Measurements from ENCODE around the gene MYO1E. TPM values are rescaled to one million over a fixed set of nuclear protein-coding genes. Genes with fewer than 3 reads are reported as not detected.

The MYO1E gene
- total RNA-seq, 2 experiments from 2014 or later = 20.3 to 22.7 TPM

- Mint-ChIP-seq H3K4me1 (ENCODE audit: low read depth) (no peaks in the 10 kb centered on the region), H3K27ac (no peak overlapping the region), H3K9me3 (no peaks in the 10 kb centered on the region), H3K27me3 (peaks cover 5% of the 10 kb centered on the region), H3K4me3 (no peak overlapping the region), H3K36me3 (ENCODE audit: low read depth) (no peaks in the 10 kb centered on the region)
- ATAC-seq = no peak
- intact Hi-C loops (cut with micrococcal nuclease) = no loop called here
- no peak for DNase-seq
- TF ChIP-seq, protein P1, sequence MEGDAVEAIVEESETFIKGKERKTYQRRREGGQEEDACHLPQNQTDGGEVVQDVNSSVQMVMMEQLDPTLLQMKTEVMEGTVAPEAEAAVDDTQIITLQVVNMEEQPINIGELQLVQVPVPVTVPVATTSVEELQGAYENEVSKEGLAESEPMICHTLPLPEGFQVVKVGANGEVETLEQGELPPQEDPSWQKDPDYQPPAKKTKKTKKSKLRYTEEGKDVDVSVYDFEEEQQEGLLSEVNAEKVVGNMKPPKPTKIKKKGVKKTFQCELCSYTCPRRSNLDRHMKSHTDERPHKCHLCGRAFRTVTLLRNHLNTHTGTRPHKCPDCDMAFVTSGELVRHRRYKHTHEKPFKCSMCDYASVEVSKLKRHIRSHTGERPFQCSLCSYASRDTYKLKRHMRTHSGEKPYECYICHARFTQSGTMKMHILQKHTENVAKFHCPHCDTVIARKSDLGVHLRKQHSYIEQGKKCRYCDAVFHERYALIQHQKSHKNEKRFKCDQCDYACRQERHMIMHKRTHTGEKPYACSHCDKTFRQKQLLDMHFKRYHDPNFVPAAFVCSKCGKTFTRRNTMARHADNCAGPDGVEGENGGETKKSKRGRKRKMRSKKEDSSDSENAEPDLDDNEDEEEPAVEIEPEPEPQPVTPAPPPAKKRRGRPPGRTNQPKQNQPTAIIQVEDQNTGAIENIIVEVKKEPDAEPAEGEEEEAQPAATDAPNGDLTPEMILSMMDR (IDR thresholded peaks at IDR 0.05) = no peak
- POLR2A ChIA-PET = interaction anchor here (0.9 kb wide), 1 partner anchor 10 kb away, joined by 4 read pairs; no protein-coding TSS in a partner anchor
- CTCF ChIA-PET = no interaction called here
These were observed 163.9 kb downstream of the MYO1E start for GRCh38 chr15:59208613-59209249.

- CTCF ChIA-PET = interaction anchor here (1.1 kb wide), 1 partner anchor 12 kb away, joined by 3 read pairs; no protein-coding TSS in a partner anchor
- ATAC-seq = no peak
- no peaks in the 10 kb centered on the region for H3K27me3 Mint-ChIP-seq
- POLR2A ChIA-PET = no interaction called here
- H3K4me1 Mint-ChIP-seq (ENCODE audit: low read depth) = no peaks in the 10 kb centered on the region
- no peak within 1 kb of the TSS for H3K4me3 Mint-ChIP-seq
- H3K9me3 Mint-ChIP-seq = no peaks in the 10 kb centered on the region
- H3K27ac Mint-ChIP-seq = no peak within 1 kb of the TSS
- intact Hi-C loops (cut with micrococcal nuclease) = no loop called here
- DNase-seq = no peak
- TF ChIP-seq, protein P1 (IDR thresholded peaks at IDR 0.05) = no peak
- H3K36me3 Mint-ChIP-seq (ENCODE audit: low read depth) = no peaks in the 10 kb centered on the region
These were observed 166.0 kb downstream of the MYO1E start, which contains the start of gene LDHAL6B for GRCh38 chr15:59206623-59207183. Gene LDHAL6B, plus strand, starts transcription at chr15:59206843. Its CDS starts 98 bp downstream, at chr15:59206941.

DNA sequence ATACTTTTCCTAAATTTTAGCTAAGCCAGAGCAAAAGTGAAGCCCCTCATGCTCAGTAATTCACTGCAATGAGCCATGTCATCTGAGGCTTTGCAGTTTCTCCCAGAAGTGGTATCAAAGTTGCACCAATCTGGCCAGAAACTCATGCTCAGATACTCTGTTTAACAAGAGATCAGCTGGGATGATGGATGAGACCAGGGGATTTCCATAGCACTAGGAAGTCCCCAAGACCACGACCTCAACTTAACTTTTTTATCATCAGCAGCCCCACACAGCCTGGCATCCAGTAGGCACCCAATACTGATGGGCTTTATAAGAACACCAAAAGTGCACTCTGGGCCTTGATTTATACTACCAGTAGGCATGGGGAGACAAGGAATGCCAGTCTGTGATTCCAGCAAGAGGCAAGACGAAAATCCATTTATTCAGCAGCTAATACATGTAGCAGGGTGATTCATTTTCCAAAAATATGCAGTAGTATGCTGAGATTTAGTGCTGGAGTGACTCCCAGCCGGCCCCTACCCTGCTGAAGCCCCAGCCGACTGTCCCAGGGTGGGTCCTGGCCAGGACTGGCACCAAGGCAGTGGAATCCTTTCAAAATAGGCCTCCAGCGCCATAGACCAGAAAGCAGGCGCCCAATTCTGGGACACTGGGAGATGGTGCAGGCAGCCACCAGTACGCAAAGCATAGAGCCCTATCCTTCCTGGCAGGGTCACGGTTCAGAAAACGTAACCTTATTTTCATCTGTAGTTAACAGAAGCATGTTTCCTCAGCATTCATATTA, 166.6 kb downstream of the MYO1E start:
- no peak overlapping the region for H3K27ac Mint-ChIP-seq
- intact Hi-C loops (cut with micrococcal nuclease) = no loop called here
- no peaks in the 10 kb centered on the region for H3K27me3 Mint-ChIP-seq
- no peaks in the 10 kb centered on the region for H3K9me3 Mint-ChIP-seq
- DNase-seq (peak; percentile 10), ATAC-seq (no peak)
- TF ChIP-seq, protein P1 (IDR thresholded peaks at IDR 0.05) = no peak
- ChIA-PET POLR2A (no interaction called here), CTCF (interaction anchor here (1.3 kb wide), 1 partner anchor 21 kb away, joined by 3 read pairs; no protein-coding TSS in a partner anchor)
- no peaks in the 10 kb centered on the region for H3K4me1 Mint-ChIP-seq (ENCODE audit: low read depth)
- H3K36me3 Mint-ChIP-seq (ENCODE audit: low read depth) = no peaks in the 10 kb centered on the region
- H3K4me3 Mint-ChIP-seq = no peak overlapping the region

- ChIA-PET POLR2A (interaction anchor here (0.7 kb wide), 1 partner anchor 11 kb away, joined by 3 read pairs; no protein-coding TSS in a partner anchor), CTCF (no interaction called here)
- no peaks in the 10 kb centered on the region for H3K36me3 Mint-ChIP-seq (ENCODE audit: low read depth)
- DNase-seq = no peak
- intact Hi-C loops (cut with micrococcal nuclease) = no loop called here
- no peak for ATAC-seq
- TF ChIP-seq, protein P1 (IDR thresholded peaks at IDR 0.05) = no peak
- no peaks in the 10 kb centered on the region for H3K4me1 Mint-ChIP-seq (ENCODE audit: low read depth)
- no peak overlapping the region for H3K4me3 Mint-ChIP-seq
- no peak overlapping the region for H3K27ac Mint-ChIP-seq
- no peaks in the 10 kb centered on the region for H3K27me3 Mint-ChIP-seq
- no peaks in the 10 kb centered on the region for H3K9me3 Mint-ChIP-seq
These were observed 169.0 kb downstream of the MYO1E start for GRCh38 chr15:59203657-59204056.

GRCh38 chr15:59203008-59203407, 169.7 kb downstream of the MYO1E start:
- DNase-seq (no peak), ATAC-seq (no peak)
- POLR2A ChIA-PET = no interaction called here
- no peaks in the 10 kb centered on the region for H3K36me3 Mint-ChIP-seq (ENCODE audit: low read depth)
- no peak overlapping the region for H3K27ac Mint-ChIP-seq
- CTCF ChIA-PET = no interaction called here
- TF ChIP-seq, protein P1 (IDR thresholded peaks at IDR 0.05) = no peak
- H3K27me3 Mint-ChIP-seq = no peaks in the 10 kb centered on the region
- H3K9me3 Mint-ChIP-seq = no peaks in the 10 kb centered on the region
- intact Hi-C loops (cut with micrococcal nuclease) = no loop called here
- no peak overlapping the region for H3K4me3 Mint-ChIP-seq
- no peaks in the 10 kb centered on the region for H3K4me1 Mint-ChIP-seq (ENCODE audit: low read depth)

Data from activated CD8-positive, alpha-beta T cell treated with anti-CD3 and anti-CD28 coated beads for 36 hours (primary cell).